Activated CD4-positive, alpha-beta T cell treated with anti-CD3 and anti-CD28 coated beads, Interleukin-2, Interleukin-6, amounts not matched to agents 100 ng/mL and 50 ng/mL, durations not matched to agents 16 hours and 8 hours (primary cell): ENCODE measurements around the gene B9D1.
A peak's percentile ranks its signal among the peaks of the same experiment; 100 is the strongest.

Experiments used
- DNase-seq: peaks from one replicate; pipeline ENCODE4 v3.0.0-alpha.2; 2020

The B9D1 gene

DNA sequence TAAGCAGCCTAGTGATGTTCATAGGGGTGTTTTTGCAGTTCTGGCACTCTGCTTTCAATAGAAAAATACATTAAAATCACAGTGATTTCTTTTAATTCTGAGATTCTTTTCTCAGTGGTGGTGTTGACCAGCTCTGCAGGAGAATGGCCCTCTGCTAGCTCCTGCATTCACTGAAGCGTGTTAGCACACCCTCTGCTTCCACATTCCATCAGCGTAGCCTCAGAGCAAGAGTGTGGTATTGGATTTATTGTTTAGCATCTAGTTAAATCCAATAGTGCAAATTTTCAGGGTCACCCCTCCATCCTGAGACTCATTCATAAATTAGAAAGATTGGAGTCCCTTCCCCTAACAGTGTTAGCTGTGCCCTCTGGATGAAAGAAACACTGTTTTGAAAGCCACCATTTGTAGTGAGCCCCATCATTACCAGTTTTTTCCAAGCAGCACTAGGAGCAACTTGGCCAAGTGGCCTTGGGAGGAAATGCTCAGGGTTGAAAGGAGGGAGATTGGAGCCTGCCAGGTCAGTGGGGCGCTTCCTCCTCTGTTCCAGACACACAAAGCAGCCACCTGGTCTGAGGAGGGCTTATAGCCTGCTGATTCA, 45.7 kb downstream of the B9D1 start:
- DNase-seq: no peak

DNA sequence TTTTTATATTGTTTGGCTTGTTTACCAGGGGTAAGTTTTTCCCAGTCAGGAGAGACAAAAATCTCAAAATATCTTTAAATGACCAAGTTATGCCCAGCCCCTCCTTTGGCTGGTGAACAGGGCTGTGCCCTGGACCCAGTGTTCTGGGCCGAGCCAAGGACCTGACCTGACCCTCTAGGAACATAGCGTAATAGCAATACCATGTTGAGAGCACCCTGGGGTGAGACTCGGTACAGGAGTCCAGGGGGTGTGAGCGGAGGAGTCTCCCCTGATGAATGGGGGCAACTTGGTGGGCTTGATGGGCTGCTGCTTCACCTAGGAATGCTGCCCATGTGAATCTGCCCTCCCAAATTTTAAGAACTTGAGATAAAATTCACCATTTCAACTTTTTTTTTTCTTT, 47.4 kb downstream of the B9D1 start:
- no peak for DNase-seq

- no peak for DNase-seq
Measured at GRCh38 chr17:19313746-19314651, 48.5 kb downstream of the B9D1 start.

DNA sequence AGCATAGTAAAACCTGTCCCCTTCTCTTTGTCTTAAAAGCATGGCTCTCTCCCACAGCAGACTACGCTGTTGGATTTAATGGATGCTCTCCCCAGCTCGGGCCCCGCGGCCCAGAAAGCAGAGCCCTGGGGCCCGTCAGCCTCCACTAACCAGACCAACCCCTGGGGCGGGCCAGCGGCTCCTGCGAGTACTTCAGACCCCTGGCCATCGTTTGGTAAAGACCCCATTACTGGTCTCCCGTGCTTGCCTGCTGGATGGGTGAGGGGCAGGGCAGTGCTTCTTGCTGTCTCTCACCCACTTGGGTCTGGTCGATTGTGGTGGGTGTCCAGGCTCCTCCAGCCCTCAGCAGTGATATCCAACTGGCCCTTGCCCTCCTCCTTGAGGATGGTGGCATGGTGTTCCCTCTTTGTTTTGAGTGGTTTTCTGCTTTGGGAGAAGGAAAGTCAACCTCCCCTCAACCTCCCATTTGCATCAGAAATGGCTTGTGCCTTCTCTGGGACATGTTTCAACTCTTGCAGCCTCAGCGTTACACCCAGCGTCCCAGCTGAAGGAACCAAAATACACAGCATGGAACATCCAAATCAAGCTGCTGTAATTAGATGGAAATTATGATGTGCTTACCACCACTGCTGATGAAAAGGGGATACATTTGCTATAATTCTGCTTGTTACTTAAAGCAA, 49.3 kb downstream of the B9D1 start:
- DNase-seq: no peak

DNA sequence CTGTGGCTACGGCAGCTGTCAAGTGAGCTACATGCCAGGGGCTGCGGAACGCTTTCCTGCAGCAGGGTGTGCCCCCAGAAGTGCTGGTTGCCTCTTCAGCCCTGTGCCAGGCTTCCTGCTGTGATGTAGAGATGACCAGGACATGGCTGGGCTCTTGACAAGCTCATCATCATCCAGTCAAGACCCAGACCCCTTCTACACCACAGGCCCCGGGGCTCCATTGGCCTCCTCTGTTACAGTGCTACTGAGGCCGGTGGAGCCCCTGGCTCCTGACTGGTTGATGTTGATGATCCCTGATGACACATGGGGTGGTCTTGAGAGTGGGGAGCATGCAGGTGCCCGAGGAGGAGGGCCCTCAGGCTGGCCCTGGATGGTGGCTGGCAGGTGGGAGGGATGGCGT, 50.1 kb downstream of the B9D1 start:
- no peak for DNase-seq

- DNase-seq: no peak
Measured at GRCh38 chr17:19311421-19312215, 50.9 kb downstream of the B9D1 start.

DNA sequence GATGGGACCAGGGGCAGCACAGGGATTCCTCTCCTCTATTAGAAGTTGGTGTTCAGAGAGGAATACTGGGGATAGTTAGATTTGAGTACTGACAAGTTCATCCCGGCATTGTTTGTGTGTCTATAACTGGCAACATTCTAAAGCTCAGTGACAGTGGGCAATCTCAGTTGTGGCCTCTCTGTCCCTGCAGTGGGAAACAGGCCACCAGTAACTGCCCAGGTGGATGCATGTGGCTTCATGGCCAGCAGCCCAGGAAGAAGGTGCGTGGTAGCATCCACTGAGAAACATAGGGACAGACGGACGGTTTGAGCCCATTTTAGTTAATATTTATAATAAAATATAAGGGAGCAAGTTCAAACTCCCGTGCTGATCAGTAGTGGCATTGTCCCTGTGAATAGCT, 51.5 kb downstream of the B9D1 start:
- no peak for DNase-seq

DNA sequence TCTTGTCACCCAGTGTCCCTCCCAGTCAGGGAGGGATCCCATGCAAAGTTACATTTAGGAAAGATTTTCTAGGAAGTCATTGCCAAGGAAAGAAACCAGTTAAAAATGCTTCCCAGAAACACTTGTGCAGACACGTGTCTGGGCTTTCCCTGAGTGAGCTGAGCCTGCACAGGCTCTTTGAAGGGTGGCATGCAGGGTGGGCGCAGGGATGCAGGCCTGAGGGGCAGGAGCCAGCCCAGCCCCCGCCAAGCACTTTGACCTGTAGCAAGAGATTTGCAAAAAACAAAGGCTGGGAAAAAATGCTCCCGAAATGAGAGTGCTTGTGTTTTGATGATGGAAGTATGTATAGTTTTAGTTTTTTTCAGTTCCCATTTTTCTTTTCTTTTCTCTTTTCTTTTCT, 52.4 kb downstream of the B9D1 start:
- no peak for DNase-seq

DNA sequence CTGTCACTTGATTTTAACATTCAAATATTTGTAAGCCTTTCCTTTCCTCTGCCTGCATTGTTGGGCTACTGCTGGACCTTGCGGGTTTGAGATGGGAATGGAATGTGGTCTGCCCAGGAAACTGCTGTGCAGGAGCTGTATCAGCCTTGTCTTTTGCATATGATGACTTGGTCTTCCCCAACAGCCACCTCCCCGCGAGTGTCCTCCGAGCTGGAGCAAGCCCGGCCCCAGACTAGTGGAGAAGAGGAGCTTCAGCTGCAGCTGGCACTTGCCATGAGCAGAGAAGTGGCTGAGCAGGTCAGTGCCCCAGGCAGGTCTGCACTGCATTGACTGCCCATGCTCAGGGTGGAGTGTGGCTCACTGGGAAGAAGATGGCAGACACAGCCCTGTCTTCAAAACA, 52.8 kb downstream of the B9D1 start:
- DNase-seq: no peak

GRCh38 chr17:19308398-19308797, 54.1 kb downstream of the B9D1 start:
- no peak for DNase-seq

DNA sequence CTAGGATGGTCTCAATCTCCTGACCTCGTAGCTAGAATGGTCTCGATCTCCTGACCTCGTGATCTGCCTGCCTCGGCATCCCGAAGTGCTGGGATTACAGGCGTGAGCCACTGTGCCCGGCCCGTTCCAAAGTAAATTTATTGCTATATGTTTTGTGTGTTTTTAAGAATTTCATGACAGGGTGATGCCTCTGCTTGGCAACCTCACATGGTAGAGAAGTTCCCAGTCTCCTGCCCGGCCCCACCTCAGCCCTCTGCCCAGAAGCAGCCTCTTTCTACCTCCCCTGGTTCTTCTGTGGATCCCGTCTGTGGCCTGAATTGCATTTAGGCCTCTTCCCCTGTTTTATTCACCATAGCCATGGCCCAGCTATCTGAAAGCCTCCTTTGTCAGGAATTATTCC, 55.0 kb downstream of the B9D1 start:
- no peak for DNase-seq

DNA sequence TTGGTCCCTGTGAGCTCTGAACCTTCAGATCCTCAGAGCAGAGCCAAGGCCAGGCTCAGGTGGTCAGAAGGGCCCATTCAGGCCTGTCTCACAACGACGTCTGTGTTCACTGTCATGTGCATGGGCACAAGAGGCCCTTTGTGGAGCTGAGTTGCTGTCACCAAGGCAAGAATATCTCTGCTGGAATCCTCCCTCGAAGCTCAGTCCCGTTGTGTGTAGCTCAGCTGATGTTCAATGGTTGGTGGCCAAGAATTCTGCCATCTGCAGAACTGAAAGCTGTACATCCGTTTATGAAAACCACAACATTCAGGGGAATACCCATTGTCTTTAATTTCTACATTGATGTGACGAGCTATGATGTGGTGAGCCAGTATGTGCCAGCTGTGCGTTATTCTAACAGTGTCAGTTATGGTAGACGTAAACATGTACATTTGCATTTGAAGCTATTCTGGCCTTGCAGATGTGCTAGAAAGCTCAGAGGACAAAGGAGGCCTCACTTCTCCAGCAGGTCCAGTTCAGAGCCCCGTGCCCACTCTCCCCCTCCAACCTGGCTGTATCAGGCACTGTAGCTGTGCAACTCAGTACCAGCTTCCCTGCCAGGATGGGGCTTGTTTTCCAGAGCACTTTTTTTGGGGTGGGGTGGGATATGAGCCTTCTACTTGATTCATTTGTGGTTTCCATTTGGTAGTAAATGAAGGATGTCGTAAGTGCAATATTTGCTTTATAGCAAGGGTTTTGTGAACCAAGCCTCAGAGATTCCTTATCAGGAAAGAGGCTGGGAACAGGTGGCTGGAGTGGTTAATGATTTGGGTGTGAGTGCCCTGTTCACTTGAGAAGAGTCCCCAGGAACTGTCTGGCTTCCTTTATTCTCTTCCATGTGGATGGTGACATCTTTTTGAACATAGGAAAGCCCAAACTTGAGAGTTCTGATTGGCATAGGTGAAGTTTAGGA, 56.1 kb downstream of the B9D1 start:
- peak; percentile 77 for DNase-seq

DNA sequence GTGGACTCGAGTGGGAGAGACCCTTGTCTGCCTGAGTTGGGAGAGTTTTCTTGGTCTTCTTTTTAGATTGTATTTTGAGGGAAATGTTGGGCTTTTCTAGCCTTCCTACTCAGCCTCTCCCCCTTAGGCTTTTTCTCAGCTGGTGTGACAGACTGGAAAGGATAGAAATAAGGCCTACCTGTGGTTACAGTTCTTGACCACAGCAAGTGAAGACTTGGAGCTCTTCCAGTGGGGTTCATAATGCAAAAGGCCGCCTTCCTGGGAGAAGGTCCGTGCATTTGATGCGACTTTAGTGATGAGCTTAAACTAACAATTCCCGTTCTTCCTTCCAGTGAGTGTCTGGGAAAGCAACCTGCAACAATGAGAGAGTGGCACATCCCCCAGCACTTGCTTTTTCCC, 56.8 kb downstream of the B9D1 start:
- DNase-seq: no peak

- peak; percentile 57 for DNase-seq
Measured at GRCh38 chr17:19305256-19305655, 57.3 kb downstream of the B9D1 start.

DNA sequence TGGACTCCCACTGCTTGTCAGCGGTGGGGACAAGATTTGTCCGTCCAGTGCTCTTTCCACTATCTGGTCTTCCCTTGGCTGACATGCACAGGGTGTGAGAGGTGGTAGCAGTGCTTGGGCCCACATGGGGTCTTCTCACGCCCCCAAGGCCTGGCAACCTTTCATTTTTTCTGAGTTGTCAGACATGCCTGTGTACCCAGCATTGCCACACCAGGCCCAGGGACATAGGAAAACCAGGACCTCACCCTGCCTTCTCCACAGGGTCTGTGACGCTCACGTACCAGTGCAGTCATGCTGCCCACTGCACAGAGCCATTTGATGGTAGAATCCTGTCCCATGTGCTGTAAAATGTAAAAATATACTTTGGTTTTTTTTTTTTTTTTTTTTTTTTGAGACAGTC, 57.8 kb downstream of the B9D1 start:
- no peak for DNase-seq

DNA sequence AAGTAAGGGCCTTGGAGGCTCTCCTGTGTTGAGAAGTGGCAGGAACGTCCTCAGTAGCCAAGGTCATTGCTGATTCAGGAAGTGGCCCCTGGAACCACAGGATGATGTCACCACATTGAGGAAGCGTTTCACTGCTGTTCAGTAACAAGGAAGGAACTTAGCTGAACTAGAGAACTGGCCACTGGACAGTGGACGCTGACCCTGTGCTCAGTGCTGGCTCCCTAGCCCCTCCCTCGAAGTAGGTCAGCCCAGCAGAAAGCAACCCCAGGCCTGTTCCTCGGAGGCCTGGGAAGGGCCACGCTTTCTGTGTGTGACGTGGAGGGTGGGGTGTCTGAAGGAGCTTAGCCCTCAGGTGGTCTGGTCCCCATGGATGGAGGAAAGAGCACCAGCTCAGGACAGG, 58.3 kb downstream of the B9D1 start:
- peak; percentile 14 for DNase-seq

GRCh38 chr17:19303367-19303776, 59.2 kb downstream of the B9D1 start:
- DNase-seq: no peak

DNA sequence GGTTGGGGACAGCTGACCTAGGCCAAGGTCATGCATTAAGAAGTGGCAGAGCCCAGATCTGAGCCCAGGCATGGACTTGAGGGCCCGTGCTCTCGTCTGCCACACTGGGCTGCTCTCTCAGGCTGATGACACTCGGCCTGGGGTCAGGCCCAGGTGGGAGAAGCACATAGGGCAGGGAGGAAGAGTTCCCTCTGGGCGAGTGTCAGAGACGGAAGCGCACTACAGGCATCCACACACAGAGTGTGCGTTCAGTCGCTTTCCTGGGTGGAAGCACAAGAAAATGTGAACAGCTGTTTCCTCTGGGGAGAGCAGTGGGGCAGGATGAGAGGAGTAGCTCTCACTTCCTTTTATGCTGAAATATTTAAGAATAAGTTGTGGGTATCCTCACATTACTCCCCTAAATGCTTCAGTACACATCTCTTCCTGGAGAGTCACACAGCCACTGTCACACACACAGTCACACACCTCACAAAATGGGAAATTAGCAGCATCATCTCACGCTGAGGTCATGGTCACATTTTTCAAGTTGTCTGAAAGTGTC, 59.7 kb downstream of the B9D1 start:
- no peak for DNase-seq

GRCh38 chr17:19301973-19302372, 60.5 kb downstream of the B9D1 start:
- DNase-seq: no peak

GRCh38 chr17:19301274-19301951, 61.1 kb downstream of the B9D1 start:
- DNase-seq: no peak

DNA sequence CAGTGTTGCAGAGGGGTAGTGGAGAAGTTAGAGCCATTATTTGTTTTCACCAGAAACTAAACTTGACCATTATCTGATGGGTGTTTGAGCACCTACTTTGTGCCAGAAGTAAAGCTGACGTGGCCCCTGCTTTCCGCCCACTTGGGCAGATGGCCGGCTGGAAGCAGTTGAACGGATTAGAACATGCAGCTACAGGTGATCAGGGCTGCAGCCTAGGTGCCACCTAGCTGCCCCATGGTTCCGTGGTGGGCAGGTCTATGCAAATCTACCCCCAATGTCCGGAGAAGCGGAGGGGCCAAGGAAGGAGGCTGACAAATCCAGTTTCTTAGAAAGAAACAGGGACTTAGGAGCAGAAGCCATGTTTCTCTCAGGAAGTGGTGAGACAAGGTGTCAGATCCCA, 62.7 kb downstream of the B9D1 start:
- DNase-seq: no peak
